ENCODE results near the gene C6orf120.

- TF ChIP-seq POLR2A (IDR thresholded peaks at IDR 0.05; ENCODE audit: low read depth, low read length), result no peak
- no peak for TF ChIP-seq TAF1 (IDR thresholded peaks at IDR 0.05; ENCODE audit: low read depth, low read length)
- no peak for TF ChIP-seq PAX5 (IDR thresholded peaks at IDR 0.05; ENCODE audit: insufficient read depth, low read length, severe bottlenecking)
- no peak for TF ChIP-seq POLR2AphosphoS5 (IDR thresholded peaks at IDR 0.05; ENCODE audit: low read depth, low read length)
- TF ChIP-seq SPI1 (IDR thresholded peaks at IDR 0.05; ENCODE audit: low read depth, low read length), result no peak
These were observed 8.1 kb downstream of the C6orf120 start for GRCh38 chr6:169710009-169710408.

Data from GM12891 (cell line).